HFFc6 (cell line): ENCODE results near the gene ATP5F1D. TPM values are rescaled to one million over a fixed set of nuclear protein-coding genes. Genes with fewer than 3 reads are reported as not detected.
A peak's percentile ranks its signal among the peaks of the same experiment; 100 is the strongest.

Experiments
- DNase-seq: peaks from one replicate; pipeline ENCODE4 v3.0.0-alpha.2; 2018
- H3K27ac Mint-ChIP-seq: 2 replicates; pipeline ENCODE4 v1.8.0; 2020; ENCODE audit warnings: mild to moderate bottlenecking, mixed read lengths
- H3K27me3 Mint-ChIP-seq: 2 replicates; pipeline ENCODE4 v1.8.0; 2021; ENCODE audit warnings: mild to moderate bottlenecking, moderate library complexity, mixed read lengths; ENCODE audit not compliant: insufficient read depth
- H3K36me3 Mint-ChIP-seq: 2 replicates; pipeline ENCODE4 v1.8.0; 2021; ENCODE audit warnings: low read depth, mixed read lengths
- H3K4me1 Mint-ChIP-seq: 2 replicates; pipeline ENCODE4 v1.8.0; 2020; ENCODE audit warnings: low read depth, mixed read lengths
- H3K4me3 Mint-ChIP-seq: 2 replicates; pipeline ENCODE4 v1.8.0; 2020; ENCODE audit warnings: mild to moderate bottlenecking, moderate library complexity, mixed read lengths
- H3K9me3 Mint-ChIP-seq: 2 replicates; pipeline ENCODE4 v1.8.0; 2020; ENCODE audit warnings: mild to moderate bottlenecking, mixed read lengths
- total RNA-seq, 6 experiments: library from RNA; stranded (reverse); fragmentation: NEBNext Ultra II Directional; extraction: Animal tissue kit (Norgen Biotek cat#: 25700); gene quantifications; 2 replicates in 1 of 6; 3 replicates in 5 of 6; pipeline ENCODE4 v1.2.3, GENCODE V29; 2021
- TF ChIP-seq, protein P1 (sequence below): fragments of 200-600 bp; sonication (generic); IDR thresholded peaks from 2 replicates; pipeline ENCODE4 v1.5.0; 2021; ENCODE audit warnings: antibody characterized with exemption, mild to moderate bottlenecking

The ATP5F1D gene
- total RNA-seq, 6 experiments from 2014 or later = 190 to 243 (median 217) TPM

DNA sequence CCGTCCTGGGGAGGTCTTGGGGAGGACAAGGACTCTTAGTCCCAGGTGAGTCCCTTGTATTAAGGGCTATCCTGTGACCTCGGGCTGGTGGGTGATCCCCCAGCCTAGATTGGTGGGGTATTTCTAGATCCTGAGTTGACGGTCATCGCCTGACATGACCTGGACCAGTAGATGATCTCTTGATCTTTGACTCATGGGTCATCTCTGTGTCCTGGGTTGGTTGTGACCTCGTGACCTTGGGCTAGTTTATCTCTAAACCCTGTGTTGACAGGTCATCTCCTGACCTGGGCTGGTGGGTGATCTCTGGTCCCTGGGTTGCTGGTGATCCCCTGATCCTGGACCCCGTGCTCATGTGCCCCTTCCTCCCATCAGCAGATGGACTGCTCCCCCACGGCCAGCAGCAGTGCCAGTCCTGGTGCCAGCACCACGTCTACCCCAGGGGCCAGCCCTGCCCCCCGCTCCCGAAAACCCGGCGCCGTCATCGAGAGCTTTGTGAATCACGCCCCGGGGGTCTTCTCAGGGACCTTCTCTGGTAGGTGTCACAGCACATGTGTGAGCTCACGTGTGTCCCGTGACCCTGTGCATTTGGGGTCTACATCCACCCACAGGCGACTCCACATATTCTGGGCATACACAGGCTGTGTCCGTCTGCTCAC is 13.1 kb downstream of the ATP5F1D start:
- TF ChIP-seq, protein P1, sequence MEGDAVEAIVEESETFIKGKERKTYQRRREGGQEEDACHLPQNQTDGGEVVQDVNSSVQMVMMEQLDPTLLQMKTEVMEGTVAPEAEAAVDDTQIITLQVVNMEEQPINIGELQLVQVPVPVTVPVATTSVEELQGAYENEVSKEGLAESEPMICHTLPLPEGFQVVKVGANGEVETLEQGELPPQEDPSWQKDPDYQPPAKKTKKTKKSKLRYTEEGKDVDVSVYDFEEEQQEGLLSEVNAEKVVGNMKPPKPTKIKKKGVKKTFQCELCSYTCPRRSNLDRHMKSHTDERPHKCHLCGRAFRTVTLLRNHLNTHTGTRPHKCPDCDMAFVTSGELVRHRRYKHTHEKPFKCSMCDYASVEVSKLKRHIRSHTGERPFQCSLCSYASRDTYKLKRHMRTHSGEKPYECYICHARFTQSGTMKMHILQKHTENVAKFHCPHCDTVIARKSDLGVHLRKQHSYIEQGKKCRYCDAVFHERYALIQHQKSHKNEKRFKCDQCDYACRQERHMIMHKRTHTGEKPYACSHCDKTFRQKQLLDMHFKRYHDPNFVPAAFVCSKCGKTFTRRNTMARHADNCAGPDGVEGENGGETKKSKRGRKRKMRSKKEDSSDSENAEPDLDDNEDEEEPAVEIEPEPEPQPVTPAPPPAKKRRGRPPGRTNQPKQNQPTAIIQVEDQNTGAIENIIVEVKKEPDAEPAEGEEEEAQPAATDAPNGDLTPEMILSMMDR = no peak
- Mint-ChIP-seq H3K27ac (peak overlapping the region; percentile 73), H3K4me1 (peaks cover 37% of the 10 kb centered on the region), H3K4me3 (peak overlapping the region; percentile 56), H3K9me3 (no peaks in the 10 kb centered on the region), H3K36me3 (peaks cover 18% of the 10 kb centered on the region), H3K27me3 (peaks cover 25% of the 10 kb centered on the region)
- DNase-seq = no peak

DNA sequence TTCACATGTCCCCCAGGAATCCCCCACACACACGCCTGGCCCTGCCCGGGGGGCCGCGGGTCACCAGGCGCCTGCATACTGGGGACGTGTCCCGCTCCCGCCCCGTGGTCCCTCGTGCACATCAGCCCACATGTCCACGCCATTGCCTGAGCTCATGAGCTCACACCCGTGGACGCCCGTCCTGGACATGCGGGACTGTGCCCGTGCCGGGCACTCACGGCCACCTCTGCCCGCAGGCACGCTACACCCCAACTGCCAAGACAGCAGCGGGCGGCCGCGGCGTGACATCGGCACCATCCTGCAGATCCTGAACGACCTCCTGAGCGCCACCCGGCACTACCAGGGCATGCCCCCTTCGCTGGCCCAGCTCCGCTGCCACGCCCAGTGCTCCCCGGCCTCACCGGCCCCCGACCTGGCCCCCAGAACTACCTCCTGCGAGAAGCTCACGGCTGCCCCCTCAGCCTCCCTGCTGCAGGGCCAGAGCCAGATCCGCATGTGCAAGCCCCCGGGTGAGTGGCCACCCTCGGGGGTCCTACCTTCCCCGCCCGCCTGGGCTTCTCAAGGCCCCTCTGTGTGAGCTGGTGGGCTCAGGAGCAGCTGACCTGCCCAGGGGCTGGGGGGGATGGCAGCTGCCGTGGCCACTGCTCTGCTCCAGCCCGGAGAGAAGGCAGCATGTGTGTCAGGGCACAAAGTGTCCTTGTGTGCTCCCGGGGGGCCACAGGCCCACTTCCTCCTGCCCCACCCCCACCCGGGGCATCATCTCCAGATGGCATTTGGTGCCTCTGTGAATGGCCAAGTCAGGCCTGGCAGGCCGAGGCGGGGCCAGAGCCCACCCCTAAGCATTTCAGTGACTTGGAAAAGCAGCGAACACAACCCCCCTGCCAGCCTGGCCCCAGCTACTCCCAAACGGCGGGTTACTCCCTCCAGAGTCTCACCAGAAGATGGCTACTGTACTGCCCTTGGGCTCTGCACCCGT is 13.9 kb downstream of the ATP5F1D start:
- peaks cover 18% of the 10 kb centered on the region for H3K36me3 Mint-ChIP-seq
- no peaks in the 10 kb centered on the region for H3K9me3 Mint-ChIP-seq
- H3K4me1 Mint-ChIP-seq = peaks cover 42% of the 10 kb centered on the region
- H3K27me3 Mint-ChIP-seq = peaks cover 29% of the 10 kb centered on the region
- TF ChIP-seq, protein P1 = no peak
- DNase-seq = no peak
- peak overlapping the region; percentile 73 for H3K27ac Mint-ChIP-seq
- 0 out of 2 replicates have a peak overlapping the region, but pooled peaks have one; percentile 56 for H3K4me3 Mint-ChIP-seq

DNA sequence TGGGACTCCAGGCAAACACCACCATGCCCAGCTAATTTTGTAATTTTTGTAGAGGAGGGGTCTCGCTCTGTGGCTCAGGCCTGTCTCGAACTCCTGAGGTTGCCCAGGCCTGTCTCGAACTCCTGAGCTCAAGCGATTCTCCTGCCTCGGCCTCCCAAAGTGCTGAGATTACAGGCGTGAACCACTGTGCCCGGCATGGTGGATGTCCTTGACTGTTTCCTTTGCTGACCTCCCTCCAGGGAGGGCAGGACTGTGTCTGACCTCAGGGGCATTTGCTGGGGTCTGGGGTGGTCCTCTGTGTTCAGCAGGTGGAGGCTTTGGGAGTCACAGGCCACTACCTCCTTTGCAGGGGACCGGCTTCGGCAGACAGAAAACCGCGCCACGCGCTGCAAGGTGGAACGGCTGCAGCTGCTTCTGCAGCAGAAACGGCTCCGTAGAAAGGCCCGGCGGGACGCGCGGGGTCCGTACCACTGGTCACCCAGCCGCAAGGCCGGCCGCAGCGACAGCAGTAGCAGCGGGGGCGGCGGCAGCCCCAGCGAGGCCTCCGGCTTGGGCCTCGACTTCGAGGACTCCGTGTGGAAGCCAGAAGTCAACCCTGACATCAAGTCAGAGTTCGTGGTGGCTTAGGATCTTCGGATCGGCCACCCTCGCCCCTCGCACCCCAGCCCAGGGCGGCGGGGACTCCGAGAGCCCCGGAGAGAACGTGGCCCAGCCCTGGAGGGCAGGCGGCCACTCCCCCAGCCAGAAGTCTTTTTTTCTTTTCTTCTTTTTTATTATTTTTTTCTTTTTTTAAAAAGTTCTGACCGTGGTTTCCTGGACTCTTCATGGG is 15.3 kb downstream of the ATP5F1D start:
- no peak for DNase-seq
- Mint-ChIP-seq H3K27me3 (peaks cover 34% of the 10 kb centered on the region), H3K27ac (peak overlapping the region; percentile 93), H3K4me3 (peak overlapping the region; percentile 71; the same call in 1 of the 2 replicates), H3K36me3 (peaks cover 10% of the 10 kb centered on the region), H3K9me3 (no peaks in the 10 kb centered on the region), H3K4me1 (peaks cover 50% of the 10 kb centered on the region)
- TF ChIP-seq, protein P1 = no peak

DNA sequence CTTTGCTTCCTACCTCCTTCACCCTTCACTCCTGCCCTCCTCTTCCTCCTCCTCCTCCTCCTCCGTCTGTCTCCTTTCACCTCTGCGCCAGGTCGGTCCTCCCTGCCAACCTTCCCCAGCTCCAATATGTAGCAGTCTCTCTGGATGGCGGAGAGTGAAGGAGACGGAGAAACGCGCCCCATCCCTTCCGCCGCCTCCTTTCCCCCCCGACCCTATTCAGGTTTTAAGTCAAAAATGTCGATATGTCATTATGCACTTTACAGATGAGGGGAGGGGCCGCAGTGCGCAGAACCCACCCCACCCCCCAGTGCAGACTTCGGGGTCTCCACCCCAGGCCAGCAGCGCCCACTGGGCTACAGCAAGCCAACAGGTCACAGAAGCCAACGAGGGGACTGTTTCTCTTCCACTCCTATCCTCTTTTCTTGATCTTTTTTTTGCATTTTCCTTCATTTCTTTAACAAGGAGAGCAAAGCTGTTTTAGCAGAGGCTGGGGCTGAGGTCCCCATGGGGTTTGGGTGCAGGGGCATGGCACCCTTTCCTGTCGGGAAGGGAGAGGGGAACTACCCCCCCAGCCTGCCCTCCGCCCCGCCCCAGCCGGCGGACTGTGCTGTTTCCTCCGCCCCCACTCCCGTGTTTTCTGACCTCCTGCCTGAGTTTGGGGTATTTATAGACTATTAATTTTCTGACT is 16.1 kb downstream of the ATP5F1D start:
- H3K9me3 Mint-ChIP-seq = no peaks in the 10 kb centered on the region
- peaks cover 30% of the 10 kb centered on the region for H3K27me3 Mint-ChIP-seq
- H3K4me3 Mint-ChIP-seq = peak overlapping the region; percentile 71
- H3K27ac Mint-ChIP-seq = peak overlapping the region; percentile 93
- TF ChIP-seq, protein P1 = no peak
- DNase-seq = no peak
- peaks cover 10% of the 10 kb centered on the region for H3K36me3 Mint-ChIP-seq
- H3K4me1 Mint-ChIP-seq = peaks cover 55% of the 10 kb centered on the region

DNA sequence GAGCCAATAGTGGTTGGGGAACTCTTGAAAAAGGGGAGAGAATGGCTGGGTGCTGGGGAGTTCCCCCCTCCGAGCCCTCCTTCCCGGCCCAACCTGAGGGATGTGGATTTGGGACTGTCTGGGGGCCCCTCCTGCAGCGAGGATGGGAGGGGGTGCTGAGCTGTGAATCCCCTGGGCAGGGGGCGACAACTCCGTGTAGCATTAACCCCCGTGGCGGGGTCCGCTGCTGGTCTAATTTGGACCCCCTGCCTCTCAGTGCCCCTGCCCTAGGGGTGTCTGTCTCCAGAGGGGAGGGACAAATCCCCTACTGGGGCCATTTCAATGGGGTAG is 16.6 kb downstream of the ATP5F1D start:
- TF ChIP-seq, protein P1 = no peak
- Mint-ChIP-seq H3K27ac (peak overlapping the region; percentile 93), H3K36me3 (peaks cover 10% of the 10 kb centered on the region), H3K27me3 (peaks cover 30% of the 10 kb centered on the region), H3K9me3 (no peaks in the 10 kb centered on the region), H3K4me3 (peak overlapping the region; percentile 71), H3K4me1 (peaks cover 60% of the 10 kb centered on the region)
- no peak for DNase-seq
